ELR (cell line): Measurements from ENCODE around the gene USP20.
A peak's percentile ranks its signal among the peaks of the same experiment; 100 is the strongest.

Experiments used
- DNase-seq: peaks from one replicate; pipeline ENCODE4 v3.0.0-alpha.2; 2015; ENCODE audit warnings: low read depth

The USP20 gene

DNA sequence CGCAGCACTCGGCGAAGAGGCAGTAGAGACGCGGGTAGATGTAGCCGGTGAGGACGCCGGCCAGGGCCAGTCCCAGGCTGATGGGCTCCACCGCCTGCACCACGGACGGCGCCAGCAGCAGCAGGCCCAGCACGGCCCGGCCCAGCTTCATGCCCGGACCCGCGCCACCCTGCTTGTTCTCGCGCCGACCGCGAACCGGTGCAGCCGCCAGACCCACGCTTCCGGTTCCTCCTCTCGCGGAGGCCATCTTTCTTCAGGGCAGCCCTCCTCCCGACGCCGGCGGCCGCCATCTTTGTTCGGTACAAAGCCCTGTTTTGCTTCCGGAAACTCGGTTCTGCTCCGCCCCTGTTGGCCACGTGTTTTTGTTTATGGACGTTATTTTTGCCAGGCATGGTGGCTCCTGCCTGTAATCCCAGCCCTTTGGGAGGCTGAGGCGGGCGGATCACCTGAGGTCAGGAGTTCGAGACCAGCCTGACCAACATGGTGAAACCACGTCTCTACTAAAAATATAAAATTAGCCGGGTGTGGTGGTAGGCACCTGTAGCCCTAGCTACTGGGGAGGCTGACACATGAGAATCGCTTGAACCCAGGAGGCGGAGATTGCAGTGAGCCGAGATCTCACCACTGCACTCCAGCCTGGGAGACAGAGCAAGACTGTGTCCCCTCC, 11.2 kb upstream of the USP20 start, which contains the start of gene TOR1A:
Gene TOR1A, minus strand, starts transcription at position 202 of the 667 bp plus-strand sequence. Its CDS starts 51 bp downstream, at position 151.
- DNase-seq, result peak; percentile 95

- no peak for DNase-seq
These were observed 8.9 kb upstream of the USP20 start for GRCh38 chr9:129826344-129826743.

- DNase-seq, result no peak
These were observed 8.5 kb upstream of the USP20 start for GRCh38 chr9:129826759-129827158.

GRCh38 chr9:129828051-129828450, 7.2 kb upstream of the USP20 start:
- no peak for DNase-seq

GRCh38 chr9:129828969-129829368, 6.3 kb upstream of the USP20 start:
- no peak for DNase-seq

- peak; percentile 30 for DNase-seq
These were observed 2.3 kb upstream of the USP20 start for GRCh38 chr9:129832982-129833381.

DNA sequence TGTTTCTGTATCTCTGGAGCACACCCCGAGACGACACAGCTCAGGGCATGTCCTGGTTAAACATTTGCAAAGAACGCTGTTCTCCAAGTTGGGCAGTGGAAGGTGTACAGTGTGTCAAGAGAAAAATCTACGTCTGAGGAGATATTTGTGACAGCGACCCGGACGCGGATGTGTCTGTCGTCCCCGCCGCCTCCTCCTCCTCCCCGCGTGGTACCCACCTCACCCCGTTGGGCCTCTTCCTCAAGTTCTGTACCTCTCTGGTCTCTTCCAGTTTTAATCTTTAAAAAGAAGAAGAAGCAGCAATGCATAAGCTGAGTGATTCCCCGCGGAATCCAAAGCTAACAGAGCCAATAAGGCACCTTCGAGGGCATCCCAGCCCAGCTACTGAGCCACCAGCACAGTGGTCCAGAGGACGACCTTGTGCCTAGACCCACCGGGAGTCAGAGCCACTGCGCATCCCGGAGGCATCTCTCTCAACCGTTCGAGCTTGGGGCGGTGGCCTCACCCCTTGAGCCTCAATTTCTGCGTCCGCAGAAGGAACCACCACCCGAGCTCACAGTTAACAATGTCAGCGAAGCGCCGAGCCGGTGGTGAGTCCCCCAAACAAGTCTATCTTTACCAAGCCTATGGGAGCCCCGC, 650 bp upstream of the USP20 start:
- peak; percentile 17 for DNase-seq

- DNase-seq, result no peak
These were observed 584 bp downstream of the USP20 start for GRCh38 chr9:129835860-129836223.

DNA sequence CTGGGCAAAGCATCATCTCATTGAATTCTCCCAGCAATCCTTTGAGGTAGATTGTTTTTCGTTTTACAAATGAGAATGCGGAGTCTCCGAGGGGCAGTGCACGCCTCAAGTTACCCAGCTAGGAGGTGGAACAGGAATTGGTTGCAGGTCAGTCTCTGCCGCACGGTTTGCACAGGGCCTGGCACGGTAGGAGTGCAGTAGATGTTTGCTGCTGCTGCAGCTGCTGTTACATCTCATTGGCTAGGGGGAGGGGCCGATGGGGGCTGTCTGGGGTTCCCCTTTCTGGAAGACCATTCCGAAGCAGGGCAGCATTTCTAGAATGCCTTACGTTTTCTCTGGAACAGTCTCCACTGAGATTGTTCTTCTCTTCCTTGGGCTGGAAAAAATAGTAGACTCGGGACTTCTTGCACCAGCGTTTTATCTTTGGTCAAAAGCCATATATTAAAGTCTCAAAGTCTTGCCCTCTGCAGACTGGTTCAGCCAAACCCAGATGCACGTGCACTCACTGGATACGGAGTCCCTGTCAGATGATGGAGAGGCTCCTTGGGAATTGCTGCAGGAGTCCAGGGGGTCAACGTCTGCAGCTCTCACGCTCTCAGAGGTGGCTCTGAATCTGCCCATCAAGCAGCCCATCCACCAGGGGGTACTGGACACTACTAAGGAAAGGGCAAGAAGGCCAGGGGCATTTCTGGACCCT, 1.2 kb downstream of the USP20 start:
- peak; percentile 10 for DNase-seq

DNA sequence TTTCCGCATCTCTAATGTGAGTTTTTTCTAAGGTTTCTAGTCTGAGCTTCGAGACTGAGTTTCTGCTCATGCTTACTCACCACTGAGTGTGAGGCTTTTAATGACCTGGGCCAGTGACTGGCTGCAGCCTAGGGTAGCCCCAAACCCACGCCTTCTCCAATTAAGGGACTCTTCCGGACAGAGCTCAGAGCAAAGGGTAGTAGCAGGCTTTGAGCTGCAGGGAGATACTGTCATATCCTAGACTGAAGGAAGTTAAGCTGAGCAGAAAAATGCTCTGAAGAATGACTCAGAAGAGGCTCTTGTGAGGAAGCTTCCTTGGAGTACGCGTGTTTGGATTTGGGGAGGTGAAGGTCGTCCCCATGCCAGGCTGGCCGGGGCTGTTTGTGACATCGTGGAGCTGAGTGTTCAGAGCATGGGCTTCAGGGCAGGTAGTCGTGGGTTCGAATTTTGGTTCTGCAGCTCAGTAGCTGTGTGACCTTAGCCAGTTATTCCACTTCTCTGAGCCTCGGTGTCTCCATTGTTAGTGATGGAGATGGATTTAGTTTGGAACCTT, 3.5 kb downstream of the USP20 start:
- peak; percentile 98 for DNase-seq

DNA sequence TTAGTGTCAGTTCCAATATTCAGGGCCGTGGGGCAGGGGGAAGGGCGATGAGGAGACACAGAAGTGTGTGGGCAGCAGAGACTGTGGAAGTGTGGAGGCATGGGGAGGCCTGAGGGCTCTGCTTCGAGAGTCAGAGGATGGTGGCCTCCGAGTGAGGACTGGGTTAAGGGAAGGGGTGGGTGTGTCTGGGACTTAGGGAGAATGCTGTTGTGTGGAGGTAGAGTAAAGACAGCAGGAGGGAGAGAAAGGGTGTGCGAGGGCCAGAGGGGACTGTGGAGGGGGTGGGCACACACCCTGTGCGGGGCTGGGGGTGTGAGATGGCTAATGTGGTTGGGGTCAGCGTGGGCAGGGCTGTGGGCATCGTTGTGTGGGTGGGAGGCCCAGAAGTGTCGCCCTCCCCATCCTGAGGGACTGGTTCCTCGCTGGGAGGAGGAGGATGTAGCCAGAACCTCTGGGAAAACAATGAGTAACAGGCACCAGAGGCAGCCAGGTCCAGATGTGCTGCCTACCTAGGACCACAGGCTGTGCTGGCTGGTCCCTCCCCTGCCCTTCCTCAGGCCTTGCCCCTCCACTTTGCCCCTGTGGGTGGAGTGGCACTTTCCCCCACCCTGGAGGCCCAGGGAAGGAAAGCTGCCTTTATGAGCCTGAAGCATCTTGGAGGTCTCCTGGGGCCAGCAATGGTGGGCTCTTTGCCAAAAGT, 4.2 kb downstream of the USP20 start:
- peak; percentile 21 for DNase-seq

- DNase-seq, result no peak
These were observed 4.8 kb downstream of the USP20 start for GRCh38 chr9:129840034-129840433.

- no peak for DNase-seq
These were observed 5.8 kb downstream of the USP20 start for GRCh38 chr9:129841071-129841470.

DNA sequence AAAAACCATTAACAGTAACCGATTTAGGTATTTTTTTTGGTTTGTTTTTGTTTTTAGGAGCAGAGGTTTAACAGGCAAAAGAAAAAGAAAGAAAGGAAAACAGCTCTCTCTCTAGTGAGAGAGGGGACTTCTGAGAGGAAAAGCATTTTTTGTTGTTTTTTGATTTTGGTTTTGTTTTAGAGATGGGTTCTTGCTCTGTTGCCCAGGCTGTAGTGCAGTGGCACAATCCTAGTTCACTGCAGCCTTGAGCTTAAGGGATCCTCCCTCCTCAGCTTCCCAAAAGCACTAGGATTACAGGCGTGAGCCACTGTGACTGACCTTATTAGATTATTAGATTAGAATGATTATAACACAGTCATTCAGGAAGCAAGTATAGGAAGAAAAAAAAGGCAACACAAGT, 10.1 kb downstream of the USP20 start:
- DNase-seq, result no peak

DNA sequence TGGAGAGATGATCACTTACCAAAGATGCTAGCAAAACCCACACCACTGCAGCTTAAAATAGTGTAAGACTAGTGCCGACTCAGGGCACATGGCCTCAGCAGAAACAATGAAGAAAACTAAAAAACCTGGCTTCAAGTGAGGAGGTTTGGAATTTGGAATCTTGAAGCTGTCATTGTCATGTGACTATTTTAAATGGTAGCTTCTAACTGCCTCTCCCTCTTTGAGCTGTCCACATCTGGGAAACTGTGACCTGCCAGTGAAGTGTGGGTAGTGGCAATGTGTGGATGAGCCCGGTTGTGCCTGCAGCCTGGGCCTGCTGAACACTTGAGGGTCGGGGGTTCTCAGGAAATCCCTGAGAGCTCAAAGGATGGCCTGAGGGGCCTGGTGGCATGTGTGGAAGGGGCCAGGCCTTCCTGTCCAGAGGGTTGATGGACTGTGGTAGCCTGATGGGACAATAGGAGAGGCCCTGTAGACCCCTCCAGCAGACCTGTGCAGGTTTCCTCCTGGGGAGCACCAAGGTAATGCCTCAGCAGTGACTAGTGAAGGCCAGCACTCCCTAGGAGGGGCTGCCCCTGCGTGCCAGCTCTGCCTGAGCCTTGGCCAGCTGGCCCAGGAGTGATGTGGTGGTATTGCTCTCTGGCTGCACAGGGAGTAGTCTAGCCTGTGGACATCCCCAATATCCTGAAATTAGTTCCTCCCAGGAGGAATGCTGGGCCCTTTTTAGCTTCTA, 13.6 kb downstream of the USP20 start:
- DNase-seq, result no peak

- no peak for DNase-seq
These were observed 14.6 kb downstream of the USP20 start for GRCh38 chr9:129849901-129850300.

GRCh38 chr9:129850821-129851550, 15.7 kb downstream of the USP20 start:
- no peak for DNase-seq

DNA sequence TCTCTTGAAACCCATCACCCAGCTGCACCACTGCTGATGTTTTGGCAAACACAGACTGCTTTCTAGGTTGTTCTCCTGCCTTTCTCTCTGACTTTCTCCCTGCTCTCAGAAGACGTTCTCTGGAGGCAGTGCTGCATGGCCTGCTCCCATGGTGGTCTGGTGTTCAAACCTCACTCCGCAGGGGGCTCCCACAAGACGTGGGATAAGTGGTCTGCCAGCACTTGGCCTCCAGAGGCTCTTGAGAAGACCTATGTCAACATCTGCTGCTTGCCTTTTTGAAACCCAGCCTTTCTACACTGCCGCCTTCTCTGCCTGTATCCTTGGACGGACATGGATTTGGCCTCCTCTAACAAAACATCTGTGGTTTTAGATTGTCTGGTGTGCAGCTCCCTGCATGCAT, 16.6 kb downstream of the USP20 start:
- DNase-seq, result no peak

DNA sequence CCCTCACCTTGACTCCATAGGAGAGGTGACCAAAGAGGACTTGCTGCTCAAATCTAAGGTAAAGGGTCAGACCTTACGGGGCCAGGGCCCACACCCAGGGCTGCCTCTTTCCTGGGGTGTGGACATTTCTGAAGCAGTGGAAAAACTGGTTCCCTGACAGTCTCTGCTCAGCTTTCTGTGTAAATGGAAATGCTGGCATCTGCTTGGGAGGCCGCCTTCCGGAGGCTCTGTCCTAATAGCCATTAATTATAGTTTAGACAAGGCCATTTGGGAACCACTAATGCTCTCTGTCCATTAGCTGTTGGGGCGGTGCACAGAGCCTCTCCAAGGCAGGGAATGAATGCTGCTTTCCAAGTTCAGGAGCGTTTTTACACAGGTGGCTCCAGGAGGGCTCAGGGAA, 17.3 kb downstream of the USP20 start:
- no peak for DNase-seq

GRCh38 chr9:129853614-129854013, 18.4 kb downstream of the USP20 start:
- DNase-seq, result no peak

GRCh38 chr9:129854588-129855110, 19.4 kb downstream of the USP20 start:
- no peak for DNase-seq
